Right atrium auricular region (tissue), 2 donors: Measurements from ENCODE around the gene ACSBG1. TPM values are rescaled to one million over a fixed set of nuclear protein-coding genes. Genes with fewer than 3 reads are reported as not detected.
A peak's percentile ranks its signal among the peaks of the same experiment; 100 is the strongest.

ENCODE experiments used
- DNase-seq: peaks from one replicate; pipeline ENCODE4 v3.0.0-alpha.2; 2019; ENCODE audit warnings: low spot score
- H3K27ac ChIP-seq, 2 donors: fragments of 200-600 bp; sonication (generic); 1 replicate in 1 of 2; 2 replicates in 1 of 2; pipeline ENCODE4 v1.5.1; 2016 to 2019
- H3K27me3 ChIP-seq, 2 donors: fragments of 200-600 bp; sonication (generic); one replicate each; pipeline versions ENCODE4 v1.5.1 to v1.6.0; 2017 to 2019
- H3K36me3 ChIP-seq: fragments of 200-600 bp; sonication (generic); one replicate; pipeline ENCODE4 v1.5.1; 2016
- H3K4me1 ChIP-seq, 2 donors: fragments of 200-600 bp; sonication (generic); one replicate each; pipeline versions ENCODE4 v1.5.1 to v1.6.0; 2017 to 2019
- H3K4me3 ChIP-seq, 2 donors: fragments of 200-600 bp; sonication (generic); 1 replicate in 1 of 2; 2 replicates in 1 of 2; pipeline ENCODE4 v1.5.1; 2017 to 2019; ENCODE audit warnings: mild to moderate bottlenecking in 1 of 2, moderate library complexity in 1 of 2
- H3K9me3 ChIP-seq, 2 donors: fragments of 200-600 bp; sonication (generic); one replicate each; pipeline ENCODE4 v1.5.1; 2019
- total RNA-seq, 2 donors: library from RNA; depleted of rRNA; stranded (reverse); fragments of >200 nt; gene quantifications; one replicate each; pipeline ENCODE4 v1.1.0, GENCODE V29; 2016
- TF ChIP-seq, protein P1 (sequence below), 2 donors: fragments of 200-600 bp; sonication (generic); IDR thresholded peaks; one replicate each; pipeline ENCODE4 v1.5.1; 2019; ENCODE audit warnings: antibody characterized with exemption in 2 of 2

The ACSBG1 gene
- total RNA-seq, 2 donors from 2014 or later, result not detected

DNA sequence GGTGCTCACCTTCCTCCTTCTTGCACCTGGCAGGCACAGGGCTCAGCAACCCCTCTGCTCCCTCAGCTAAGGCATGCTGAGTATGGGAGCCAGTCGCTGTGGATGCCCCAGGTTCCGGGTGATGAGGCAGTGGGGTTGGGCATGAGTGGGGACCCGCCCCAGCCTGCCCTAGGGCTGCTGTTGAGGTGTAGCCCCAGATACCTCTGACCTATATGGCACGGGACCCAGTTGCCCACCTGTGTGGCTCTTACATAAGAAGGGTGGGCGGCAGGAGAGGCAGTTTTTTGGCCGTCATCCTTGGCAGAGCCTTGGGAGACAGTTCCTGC is 21.0 kb downstream of the ACSBG1 start:
- no peaks in the 10 kb centered on the region for H3K9me3 ChIP-seq
- no peaks in the 10 kb centered on the region for H3K27me3 ChIP-seq
- TF ChIP-seq, protein P1, sequence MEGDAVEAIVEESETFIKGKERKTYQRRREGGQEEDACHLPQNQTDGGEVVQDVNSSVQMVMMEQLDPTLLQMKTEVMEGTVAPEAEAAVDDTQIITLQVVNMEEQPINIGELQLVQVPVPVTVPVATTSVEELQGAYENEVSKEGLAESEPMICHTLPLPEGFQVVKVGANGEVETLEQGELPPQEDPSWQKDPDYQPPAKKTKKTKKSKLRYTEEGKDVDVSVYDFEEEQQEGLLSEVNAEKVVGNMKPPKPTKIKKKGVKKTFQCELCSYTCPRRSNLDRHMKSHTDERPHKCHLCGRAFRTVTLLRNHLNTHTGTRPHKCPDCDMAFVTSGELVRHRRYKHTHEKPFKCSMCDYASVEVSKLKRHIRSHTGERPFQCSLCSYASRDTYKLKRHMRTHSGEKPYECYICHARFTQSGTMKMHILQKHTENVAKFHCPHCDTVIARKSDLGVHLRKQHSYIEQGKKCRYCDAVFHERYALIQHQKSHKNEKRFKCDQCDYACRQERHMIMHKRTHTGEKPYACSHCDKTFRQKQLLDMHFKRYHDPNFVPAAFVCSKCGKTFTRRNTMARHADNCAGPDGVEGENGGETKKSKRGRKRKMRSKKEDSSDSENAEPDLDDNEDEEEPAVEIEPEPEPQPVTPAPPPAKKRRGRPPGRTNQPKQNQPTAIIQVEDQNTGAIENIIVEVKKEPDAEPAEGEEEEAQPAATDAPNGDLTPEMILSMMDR (IDR thresholded peaks at IDR 0.05), result no peak
- H3K27ac ChIP-seq, result peak overlapping the region; percentile 81 to 93
- DNase-seq, result no peak
- peaks cover 0 to 73% of the 10 kb centered on the region in 2 donors for H3K4me1 ChIP-seq
- H3K36me3 ChIP-seq, result no peaks in the 10 kb centered on the region
- H3K4me3 ChIP-seq, result no peak overlapping the region

DNA sequence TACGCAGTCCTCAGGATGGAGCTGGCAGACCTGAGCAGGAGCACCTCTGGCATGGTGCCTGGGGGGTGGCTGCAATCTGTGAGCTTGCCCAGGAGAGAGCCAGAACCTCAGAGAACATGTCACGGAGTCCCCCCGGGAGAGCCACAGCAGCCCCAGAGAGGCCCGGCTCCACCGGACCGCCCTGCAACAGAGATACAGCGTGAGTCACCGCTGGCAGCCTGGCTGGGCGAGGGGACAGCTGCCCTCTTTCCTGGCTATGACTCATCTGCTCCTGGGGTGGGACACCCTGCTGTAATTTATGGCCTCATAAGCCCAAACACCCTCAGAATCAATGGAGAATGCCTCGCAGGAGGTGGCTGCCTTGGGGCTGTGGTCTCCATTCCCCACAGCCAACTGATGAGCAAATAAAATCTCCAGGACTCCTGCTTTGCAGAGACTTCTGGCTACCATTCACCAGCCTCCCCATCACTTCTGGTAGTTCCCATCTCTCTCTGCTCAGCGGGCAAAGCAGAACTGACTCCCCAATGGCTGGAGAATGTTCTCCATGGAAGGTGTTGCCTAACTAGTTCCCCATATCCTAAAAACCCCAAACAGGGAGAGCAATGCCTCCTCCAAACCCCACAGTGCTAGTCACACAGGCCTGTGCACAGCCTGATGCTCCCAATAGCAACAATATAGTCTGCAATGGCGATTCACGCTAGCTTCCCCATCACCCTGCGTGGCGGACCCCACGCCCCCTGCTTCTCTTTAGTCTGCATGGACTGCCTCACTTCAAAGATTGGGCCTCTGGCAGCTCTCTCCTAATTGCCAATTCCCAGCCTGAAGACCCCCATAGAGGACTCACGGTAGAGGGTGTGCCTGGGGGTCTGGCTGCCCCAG is 21.6 kb downstream of the ACSBG1 start:
- H3K4me3 ChIP-seq, result no peak overlapping the region
- peak; percentile 77 for DNase-seq
- TF ChIP-seq, protein P1 (IDR thresholded peaks at IDR 0.05), result no peak
- no peaks in the 10 kb centered on the region for H3K9me3 ChIP-seq
- no peaks in the 10 kb centered on the region for H3K27me3 ChIP-seq
- H3K36me3 ChIP-seq, result no peaks in the 10 kb centered on the region
- peaks cover 0 to 79% of the 10 kb centered on the region in 2 donors for H3K4me1 ChIP-seq
- H3K27ac ChIP-seq, result peak overlapping the region; percentile 81 to 93

DNA sequence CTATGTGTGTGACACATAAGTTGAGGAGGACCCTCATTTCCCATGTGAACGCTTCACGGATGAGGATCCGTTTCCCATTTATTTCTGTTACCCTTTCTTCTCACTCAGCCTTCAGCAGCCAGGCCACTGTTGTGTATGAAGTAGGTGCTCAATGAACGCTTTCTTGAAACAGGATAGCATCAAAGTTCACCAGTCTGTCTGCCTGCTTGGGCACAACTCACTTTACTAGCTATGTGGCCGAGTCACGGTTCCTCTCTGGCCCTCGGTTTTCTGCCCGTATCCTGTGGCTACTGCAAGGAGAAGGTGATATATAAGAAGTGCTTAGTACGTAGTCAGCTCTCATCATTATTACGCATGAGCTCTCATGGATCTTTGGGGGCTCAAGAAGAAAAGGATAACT is 22.4 kb downstream of the ACSBG1 start:
- Histone ChIP-seq H3K27ac (peak overlapping the region; percentile 81 to 93), H3K9me3 (no peaks in the 10 kb centered on the region), H3K36me3 (no peaks in the 10 kb centered on the region), H3K27me3 (no peaks in the 10 kb centered on the region), H3K4me1 (peaks cover 0 to 82% of the 10 kb centered on the region in 2 donors), H3K4me3 (no peak overlapping the region)
- TF ChIP-seq, protein P1 (IDR thresholded peaks at IDR 0.05), result no peak
- no peak for DNase-seq

DNA sequence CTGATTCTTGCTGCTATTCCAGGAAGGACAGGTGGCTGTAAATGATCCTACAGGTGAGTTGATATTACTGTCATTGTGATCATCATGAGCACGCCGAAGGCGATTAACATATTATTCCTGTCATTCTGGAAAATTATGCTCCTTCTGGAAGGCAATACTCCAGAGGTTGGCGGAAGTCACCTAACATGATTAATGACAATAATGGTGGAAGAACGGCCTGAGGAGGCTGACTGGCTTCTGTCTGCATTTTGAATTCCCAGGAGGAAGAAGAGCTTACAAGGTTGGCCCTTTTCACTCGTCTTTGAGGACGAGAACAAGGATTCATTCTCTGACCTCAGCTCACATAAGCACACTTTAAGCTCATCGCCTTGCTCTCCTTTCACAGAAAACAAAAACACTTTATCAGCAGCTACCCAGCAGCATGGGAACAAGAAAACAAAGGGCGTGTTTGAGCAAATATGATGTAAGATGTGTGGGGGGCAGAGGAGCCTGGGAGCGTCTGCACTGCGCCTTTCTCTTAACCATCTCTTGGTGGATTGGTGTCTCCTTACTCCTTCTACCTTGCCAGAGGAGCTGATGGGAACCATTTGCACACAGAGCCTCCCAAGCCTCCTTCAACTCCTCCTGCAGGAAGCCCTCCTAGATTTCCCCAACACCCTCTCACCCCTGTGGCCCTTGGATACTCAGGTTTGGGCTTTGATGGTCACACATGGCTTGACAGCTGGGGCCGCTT is 23.0 kb downstream of the ACSBG1 start:
- no peak overlapping the region for H3K4me3 ChIP-seq
- H3K27me3 ChIP-seq, result no peaks in the 10 kb centered on the region
- peaks cover 0 to 85% of the 10 kb centered on the region in 2 donors for H3K4me1 ChIP-seq
- H3K36me3 ChIP-seq, result no peaks in the 10 kb centered on the region
- no peaks in the 10 kb centered on the region for H3K9me3 ChIP-seq
- DNase-seq, result no peak
- TF ChIP-seq, protein P1 (IDR thresholded peaks at IDR 0.05), result no peak
- H3K27ac ChIP-seq, result peak overlapping the region; percentile 81 to 93

- Histone ChIP-seq H3K4me1 (peaks cover 0 to 88% of the 10 kb centered on the region in 2 donors), H3K4me3 (no peak overlapping the region), H3K27ac (peak overlapping the region; percentile 81 to 93), H3K27me3 (no peaks in the 10 kb centered on the region), H3K9me3 (no peaks in the 10 kb centered on the region), H3K36me3 (no peaks in the 10 kb centered on the region)
- TF ChIP-seq, protein P1 (IDR thresholded peaks at IDR 0.05), result no peak
- peak; percentile 34 for DNase-seq
Observed at GRCh38 chr15:78210349-78210717, 24.0 kb downstream of the ACSBG1 start.
